GM18951 (cell line): ENCODE measurements around the gene ELMOD3.
"Not testable (repeated sequence)": the region's sequence is repeated elsewhere in the genome, so short reads cannot be mapped to it uniquely, and the experiment has no call there.

Source experiments
- POLR2A ChIP-seq: IDR thresholded peaks from 4 replicates; pipeline ENCODE4 v1.6.1; 2011; ENCODE audit warnings: mild to moderate bottlenecking; ENCODE audit not compliant: insufficient read length, insufficient read depth; ENCODE audit errors: extremely low read depth
- in situ Hi-C: fragments of 300-500 bp; cut with MboI; formaldehyde crosslinking; loops from one replicate; pipeline ENCODE4 v1.12.0; 2022; ENCODE audit warnings: low sequenced_read_pairs, mixed read lengths, inconsistent platforms; ENCODE audit not compliant: unreplicated experiment

The ELMOD3 gene

DNA sequence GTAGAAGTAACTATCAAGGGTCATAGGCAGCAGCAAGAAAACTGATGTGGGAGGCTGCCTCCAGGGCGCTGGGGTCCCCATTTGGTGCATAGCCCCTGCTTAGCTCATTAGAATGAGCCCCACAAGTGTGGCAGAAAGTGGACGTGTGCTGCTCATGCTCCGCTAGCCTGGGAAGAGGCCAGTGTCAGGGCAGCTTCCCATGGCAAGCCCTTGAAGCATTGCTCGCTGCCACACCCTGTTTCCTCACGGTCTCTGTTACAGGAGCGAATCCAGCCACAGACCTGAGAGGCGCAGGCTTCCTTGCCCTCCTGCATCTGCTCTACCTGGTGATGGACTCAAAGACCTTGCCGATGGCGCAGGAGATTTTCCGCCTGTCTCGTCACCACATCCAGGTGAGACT is 22.5 kb downstream of the ELMOD3 start:
- in situ Hi-C loops = no loop called here
- TF ChIP-seq POLR2A = no peak

DNA sequence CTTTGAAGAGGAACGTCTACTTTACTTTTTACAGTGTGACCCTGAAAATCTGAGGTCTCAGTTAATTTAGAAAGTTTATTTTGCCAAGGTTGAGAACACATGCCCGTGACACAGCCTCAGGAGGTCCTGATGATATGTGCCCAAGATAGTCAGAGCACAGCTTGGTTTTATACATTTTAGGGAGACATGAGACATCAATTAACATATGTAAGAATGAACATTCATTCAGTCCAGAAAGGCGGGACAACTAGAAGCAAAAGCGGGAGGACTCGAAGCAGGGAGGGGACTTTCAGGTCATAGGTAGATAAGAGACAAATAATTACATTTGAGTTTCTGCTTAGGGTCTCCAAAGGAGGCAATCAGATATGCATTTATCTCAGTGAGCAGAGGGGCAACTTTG is 23.7 kb downstream of the ELMOD3 start:
- no peak for TF ChIP-seq POLR2A
- in situ Hi-C loops = no loop called here

DNA sequence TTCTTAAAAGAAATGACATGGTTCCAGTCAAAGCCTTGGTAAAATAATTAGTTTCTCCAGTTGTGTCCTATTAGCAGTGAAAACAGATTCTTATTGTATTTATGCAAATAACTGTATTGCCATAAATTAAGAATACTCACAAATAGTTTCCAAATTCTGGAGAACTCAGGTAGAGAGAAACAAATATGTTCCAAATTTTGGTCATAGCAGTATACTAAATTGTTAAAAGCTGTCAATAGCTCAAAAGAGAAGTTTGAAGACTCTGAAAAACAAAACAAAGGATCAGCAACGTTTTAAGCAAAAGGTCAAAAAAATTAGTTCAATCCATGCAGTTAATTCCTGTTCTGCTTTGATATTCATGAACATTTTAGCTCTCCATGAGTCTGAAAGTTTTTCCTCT is 25.5 kb downstream of the ELMOD3 start:
- no peak for TF ChIP-seq POLR2A
- in situ Hi-C loops = no loop called here

DNA sequence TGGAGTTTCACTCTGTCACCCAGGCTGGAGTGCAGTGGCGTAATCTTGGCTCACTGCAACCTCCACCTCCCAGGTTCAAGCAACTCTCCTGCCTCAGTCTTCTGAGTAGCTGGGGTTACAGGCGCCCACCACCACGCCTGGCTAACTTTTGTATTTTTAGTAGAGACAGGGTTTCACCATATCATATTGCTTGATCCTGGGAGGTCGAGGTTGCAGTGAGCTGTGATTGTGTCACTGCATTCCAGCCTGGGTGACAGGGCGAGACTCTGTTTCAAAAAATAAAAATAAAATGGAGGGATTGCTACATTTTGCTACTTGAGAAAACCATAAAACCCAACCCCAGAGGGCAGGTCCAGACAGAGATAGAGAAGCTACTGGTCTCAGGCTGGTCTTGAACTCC is 28.6 kb downstream of the ELMOD3 start:
- in situ Hi-C loops = not testable (repeated sequence)

DNA sequence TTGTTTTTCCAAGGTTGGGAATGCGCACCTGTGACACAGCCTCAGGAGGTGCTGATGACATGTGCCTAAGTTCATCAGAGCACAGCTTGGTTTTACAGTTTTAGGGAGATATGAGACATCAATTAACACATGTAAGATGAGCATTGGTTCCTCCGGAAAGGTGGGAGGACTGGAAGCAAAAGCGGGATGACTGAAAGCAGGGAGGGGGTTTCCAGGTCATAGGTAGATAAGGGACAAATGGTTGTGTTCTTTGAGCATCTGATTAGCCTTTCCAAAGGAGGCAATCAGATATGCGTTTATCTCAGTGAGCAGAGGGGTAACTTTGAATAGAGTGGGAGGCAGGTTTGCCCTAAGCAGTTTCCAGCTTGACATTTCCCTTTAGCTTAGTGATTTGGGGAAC is 29.3 kb downstream of the ELMOD3 start:
- TF ChIP-seq POLR2A = no peak
- in situ Hi-C loops = no loop called here

DNA sequence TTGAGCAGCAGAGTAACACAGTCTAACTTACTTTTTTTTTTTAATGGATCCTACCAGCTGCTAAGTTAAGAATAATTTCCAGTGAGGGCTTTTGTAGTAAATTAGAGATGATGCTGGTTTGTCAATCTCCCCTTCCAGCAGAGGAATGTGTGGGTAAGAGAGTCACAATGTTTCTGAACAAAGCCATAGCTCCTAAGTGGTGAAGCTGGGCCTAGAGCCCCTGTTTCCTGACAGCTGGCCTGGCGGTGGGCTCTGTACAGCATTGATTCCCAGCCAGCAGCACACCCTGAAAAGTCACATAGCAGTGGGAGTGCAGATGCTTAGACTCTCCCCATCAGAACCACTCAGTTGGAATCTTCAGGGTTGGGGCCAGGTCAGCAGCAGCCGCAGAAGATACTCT is 31.2 kb downstream of the ELMOD3 start:
- in situ Hi-C loops = no loop called here
- TF ChIP-seq POLR2A = no peak

DNA sequence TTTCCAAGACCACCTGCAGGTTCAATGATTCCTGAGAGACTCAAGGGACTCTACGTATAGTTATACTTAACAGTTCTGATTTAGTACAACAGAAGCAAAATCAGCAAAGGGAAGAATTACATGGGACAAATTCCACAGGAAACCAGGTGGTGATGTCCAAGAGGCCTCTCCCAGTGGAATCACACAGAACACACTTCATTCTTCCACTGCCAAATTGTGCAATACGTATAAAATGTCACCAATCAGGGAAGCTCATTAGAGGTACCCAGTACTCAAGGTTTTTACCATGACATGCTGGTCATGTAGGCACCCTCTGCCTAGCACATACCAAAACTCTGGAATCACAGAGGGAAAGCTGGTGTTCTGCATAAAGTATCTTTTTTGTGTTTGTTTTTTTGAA is 33.2 kb downstream of the ELMOD3 start:
- TF ChIP-seq POLR2A = no peak
- in situ Hi-C loops = no loop called here

DNA sequence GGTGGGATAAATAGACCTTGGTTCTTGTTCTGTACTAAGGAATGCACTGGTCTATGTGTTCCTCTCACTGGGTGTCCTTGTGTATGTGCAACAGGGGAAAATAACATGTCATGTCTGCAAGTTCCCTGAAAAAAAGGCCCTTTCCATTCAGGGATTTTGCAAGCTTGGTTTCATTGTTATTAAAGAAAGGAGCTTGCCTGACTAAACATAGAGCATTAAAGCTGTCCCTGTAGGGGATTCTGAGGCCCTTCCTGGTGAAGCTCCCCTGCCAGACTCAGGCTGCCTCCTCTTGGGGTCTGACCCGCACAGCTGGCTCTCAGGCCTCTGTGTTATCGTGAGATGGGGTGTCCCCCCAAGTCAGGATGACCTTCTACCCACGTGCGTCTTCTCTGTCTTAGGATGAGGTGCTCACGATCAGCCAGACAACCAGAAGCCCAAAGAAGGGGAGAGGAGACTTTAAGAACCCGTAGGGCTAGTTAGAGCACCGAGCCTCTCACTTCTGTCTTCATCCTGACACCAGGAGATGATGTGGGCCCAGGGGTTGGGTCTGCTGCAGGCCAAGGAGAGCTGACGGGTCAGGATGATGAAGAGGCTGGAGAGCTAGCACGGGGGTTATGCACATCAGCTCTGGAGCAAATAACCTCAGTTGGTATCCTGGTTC is 34.4 kb downstream of the ELMOD3 start:
- no peak for TF ChIP-seq POLR2A
- in situ Hi-C loops = no loop called here

DNA sequence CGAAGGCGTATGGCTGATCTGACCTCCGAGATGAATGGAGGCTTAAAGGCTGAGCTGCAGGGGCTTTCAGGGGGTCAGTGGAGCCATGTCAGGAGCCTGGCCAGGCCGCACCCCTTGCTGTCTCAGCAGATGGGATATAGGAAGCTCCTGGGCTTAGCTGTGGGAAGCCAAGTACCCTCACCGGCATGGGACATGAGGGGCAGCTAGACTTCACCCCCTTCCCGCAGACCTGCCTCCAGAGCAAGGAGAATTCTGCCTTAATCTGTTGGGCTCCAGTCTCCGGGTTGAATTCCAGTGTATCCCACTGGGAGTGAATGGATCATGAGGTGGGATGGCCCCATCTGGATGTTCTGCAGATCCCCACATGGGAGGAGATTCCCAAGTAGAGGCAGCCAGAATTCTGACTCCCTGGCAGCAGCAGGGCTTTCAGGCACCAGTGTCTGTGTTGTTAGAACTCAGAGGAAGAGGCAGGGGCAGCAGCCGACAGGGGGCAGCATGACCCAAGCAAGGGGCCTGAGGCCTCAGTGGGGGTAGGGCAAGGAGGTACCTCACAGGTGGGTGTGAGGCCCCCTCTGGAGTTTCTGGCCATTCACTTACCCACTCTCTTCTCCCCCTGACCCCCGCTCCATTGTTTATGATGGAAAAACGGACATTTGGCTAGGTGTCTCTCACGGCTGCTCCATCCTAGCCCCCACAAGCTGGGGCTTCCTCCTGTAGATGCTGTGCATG is 36.5 kb downstream of the ELMOD3 start:
- in situ Hi-C loops = no loop called here
- TF ChIP-seq POLR2A = no peak

DNA sequence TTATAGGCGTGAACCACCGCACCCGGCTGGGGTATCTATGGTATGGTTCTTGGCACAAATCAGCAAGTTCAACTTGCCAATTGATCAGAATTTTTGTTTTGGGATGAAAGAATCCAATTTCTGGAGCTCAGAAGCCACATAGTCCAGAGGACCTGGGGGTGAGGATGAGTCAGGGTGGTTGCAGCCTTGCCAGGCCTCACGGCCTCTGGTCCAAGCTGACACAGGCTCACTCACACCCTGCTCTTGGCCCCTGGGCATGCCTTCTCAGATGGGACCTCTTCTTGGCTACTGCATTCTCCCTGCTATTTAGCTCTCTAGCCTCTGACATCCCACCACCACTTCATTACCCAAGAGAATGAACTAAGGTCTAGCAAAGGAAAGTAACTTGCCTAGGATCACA is 39.3 kb downstream of the ELMOD3 start:
- in situ Hi-C loops = no loop called here
- TF ChIP-seq POLR2A = no peak

DNA sequence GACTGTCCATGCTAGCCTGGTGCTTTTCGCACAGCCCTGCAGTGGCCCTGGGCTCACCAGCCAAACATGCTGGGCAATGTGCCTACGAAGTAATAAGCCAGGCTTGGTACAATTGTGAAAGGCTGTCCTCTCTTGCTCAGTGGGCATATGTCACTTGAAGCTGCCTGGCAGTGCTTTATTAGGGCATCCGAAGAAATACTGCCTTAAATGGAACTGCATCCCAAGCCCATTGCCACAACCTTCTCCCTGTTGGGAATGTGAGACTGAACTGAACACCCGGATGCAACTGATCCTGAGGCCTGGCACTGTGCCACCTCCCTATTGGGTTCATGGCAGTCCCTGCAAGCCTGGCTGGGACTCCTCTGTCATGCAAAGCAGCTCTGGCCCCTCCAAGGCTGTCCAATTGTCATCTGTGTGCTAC is 39.7 kb downstream of the ELMOD3 start:
- TF ChIP-seq POLR2A = no peak

DNA sequence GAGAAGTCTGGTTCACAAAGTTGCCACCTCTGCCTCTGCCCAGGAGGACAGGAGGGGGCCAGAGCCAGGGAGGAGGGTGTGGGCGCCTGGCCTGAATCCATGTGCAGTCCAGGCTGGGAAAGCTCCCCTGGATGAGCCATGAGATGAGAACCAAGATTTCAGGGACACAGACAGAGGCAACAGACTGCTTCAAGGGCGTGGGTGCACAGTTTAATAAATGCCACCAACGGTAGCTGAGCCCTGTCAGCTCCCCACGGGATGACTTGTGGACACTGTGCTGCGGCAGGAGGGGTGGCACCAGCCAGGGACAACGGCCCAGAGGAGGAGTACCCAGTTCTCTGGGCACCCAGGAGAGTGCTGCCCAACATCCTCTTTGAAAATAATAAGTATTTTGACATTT is 40.4 kb downstream of the ELMOD3 start:
- in situ Hi-C loops = no loop called here
- no peak for TF ChIP-seq POLR2A

More for the DNA sequence above, 39.7 kb downstream of the ELMOD3 start:
- in situ Hi-C loops = no loop called here

DNA sequence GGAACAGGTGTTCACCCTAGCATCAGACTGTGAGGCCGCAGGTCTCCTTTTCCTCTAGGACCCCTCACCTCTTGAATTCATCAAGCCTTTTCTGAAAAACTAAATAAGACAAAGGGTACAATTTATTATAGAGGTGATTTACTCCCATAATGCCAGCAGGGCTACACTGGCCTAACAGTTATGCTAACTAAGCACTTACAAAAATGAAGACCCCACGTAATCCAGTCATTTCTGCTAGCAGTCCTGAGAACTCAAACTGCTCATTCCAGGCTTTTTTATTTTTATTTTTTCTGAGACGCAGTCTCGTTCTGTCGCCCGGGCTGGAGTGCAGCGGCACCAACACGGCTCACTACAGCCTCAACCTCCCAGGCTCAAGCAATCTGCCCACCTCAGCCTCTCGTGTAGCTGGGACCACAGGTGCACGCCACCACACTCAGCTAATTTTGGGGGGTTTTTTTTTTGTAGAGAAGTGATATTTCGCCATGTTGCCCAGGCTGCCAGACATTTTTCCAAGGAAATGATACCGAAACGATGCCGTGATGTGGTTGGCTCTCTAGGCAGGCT is 41.4 kb downstream of the ELMOD3 start:
- no peak for TF ChIP-seq POLR2A
- in situ Hi-C loops = no loop called here
